ENCODE measurements around the gene SEMA5A.

- TF ChIP-seq CTCF (IDR thresholded peaks at IDR 0.05) (no peak), POLR2A (IDR thresholded peaks at IDR 0.05) (no peak)
These were observed 406.5 kb downstream of the SEMA5A start for GRCh38 chr5:9139344-9139743.

All from breast epithelium (tissue), 3 donors.